ENCODE results near the gene TRNAU1AP. TPM values are rescaled to one million over a fixed set of nuclear protein-coding genes. Genes with fewer than 3 reads are reported as not detected.

The TRNAU1AP gene
- total and polyA plus RNA-seq, 2 of the 13 experiments (the other 11 are each of a cell fraction or from before 2014, with no cell fraction given), result 29.0 to 42.9 TPM

DNA sequence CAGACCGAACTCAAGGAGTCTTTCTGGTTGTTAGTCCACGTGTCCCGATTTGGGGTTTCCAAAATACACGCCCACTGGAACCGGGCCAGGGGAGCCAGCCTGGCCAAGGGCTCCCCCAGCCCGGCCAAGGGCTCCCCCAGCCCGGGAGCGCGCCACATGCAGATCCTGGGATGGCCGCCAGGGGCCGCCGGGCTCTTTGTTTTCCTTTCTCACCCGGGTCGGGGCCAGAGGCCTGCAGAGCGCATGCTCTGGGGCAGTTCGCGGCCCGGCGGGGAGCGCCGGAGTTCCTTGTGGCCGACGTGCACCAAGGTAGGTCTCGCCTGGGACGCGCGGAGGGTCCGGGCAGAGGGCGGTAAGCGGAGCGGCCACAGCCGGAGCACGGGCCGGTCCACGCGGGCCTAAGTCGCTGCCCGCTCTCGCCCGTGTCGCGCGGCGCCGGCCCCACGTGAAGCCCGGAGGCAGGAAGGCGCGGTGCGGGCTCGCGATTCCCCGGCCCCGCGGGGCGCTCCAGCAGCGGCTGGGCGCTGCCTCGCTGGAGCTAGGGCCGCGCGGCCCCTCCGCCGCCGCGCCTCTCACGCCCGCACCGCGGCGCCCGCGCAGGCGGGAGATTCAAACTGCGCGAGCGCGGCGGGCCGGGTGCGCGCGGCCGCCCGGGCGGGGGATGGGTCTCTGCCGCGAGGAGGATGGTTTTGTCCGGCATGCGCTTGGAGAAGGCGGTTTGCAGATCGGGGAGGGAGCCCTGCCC lies 34.7 kb upstream of the TRNAU1AP start (continued):
- TF ChIP-seq TCF7L2 (IDR thresholded peaks at IDR 0.05; ENCODE audit: low read depth, low read length), result no peak
- TF ChIP-seq ZNF556 (CRISPR knock-in tag; IDR thresholded peaks at IDR 0.05; ENCODE audit: borderline replicate concordance), result no peak
- no peak for TF ChIP-seq ZNF484 (CRISPR knock-in tag; IDR thresholded peaks at IDR 0.05; ENCODE audit: borderline replicate concordance, low read depth)
- no peak for TF ChIP-seq CAMTA2 (CRISPR knock-in tag; IDR thresholded peaks at IDR 0.05; ENCODE audit: borderline replicate concordance)
- 0 out of 2 replicates have a peak, but pooled peaks have one; percentile 65 for TF ChIP-seq NCOA1 (CRISPR knock-in tag; IDR thresholded peaks at IDR 0.05)
- peak; percentile 75 for TF ChIP-seq MAX (IDR thresholded peaks at IDR 0.05)
- TF ChIP-seq ZBTB14 (CRISPR knock-in tag; IDR thresholded peaks at IDR 0.05), result peak; percentile 85
- 0 out of 2 replicates have a peak, but pooled peaks have one; percentile 17 for TF ChIP-seq KMT2A (CRISPR knock-in tag; IDR thresholded peaks at IDR 0.05)
- peak; percentile 68 for TF ChIP-seq SALL1 (CRISPR knock-in tag; IDR thresholded peaks at IDR 0.05)
- peak; percentile 57; the same call in 1 of the 2 replicates for TF ChIP-seq ZNF546 (CRISPR knock-in tag; conservative IDR thresholded peaks at IDR 0.05)
- TF ChIP-seq ZSCAN25 (CRISPR knock-in tag; IDR thresholded peaks at IDR 0.05), result peak; percentile 5; the same call in 1 of the 2 replicates
- peak; percentile 52 for TF ChIP-seq PRMT3 (CRISPR knock-in tag; IDR thresholded peaks at IDR 0.05; ENCODE audit: borderline replicate concordance, low read depth)
- TF ChIP-seq GPN1 (CRISPR knock-in tag; IDR thresholded peaks at IDR 0.05; ENCODE audit: borderline replicate concordance), result no peak
- peak; percentile 73; the same call in 1 of the 2 replicates for TF ChIP-seq ZNF788 (CRISPR knock-in tag; IDR thresholded peaks at IDR 0.05; ENCODE audit: borderline replicate concordance)
- TF ChIP-seq ZNF564 (CRISPR knock-in tag; IDR thresholded peaks at IDR 0.05), result 0 out of 2 replicates have a peak, but pooled peaks have one; percentile 31
- TF ChIP-seq ZNF770 (CRISPR knock-in tag; IDR thresholded peaks at IDR 0.05), result 0 out of 2 replicates have a peak, but pooled peaks have one; percentile 5
- 0 out of 2 replicates have a peak, but pooled peaks have one; percentile 23 for TF ChIP-seq ZNF414 (CRISPR knock-in tag; IDR thresholded peaks at IDR 0.05)
- TF ChIP-seq ELF1 (CRISPR knock-in tag; IDR thresholded peaks at IDR 0.05), result peak; percentile 60
- TF ChIP-seq MAZ (IDR thresholded peaks at IDR 0.05; ENCODE audit: borderline replicate concordance, low read depth, low read length), result no peak; the same call in 1 of the 2 replicates
- peak; percentile 68 for TF ChIP-seq MAZ (CRISPR knock-in tag; IDR thresholded peaks at IDR 0.05; ENCODE audit: low read depth)
- no peak for TF ChIP-seq NONO (IDR thresholded peaks at IDR 0.05)
- peak; percentile 47; the same call in 1 of the 2 replicates for TF ChIP-seq NONO (CRISPR knock-in tag; conservative IDR thresholded peaks at IDR 0.05)
- TF ChIP-seq ESRRA (CRISPR knock-in tag; IDR thresholded peaks at IDR 0.05; ENCODE audit: low read depth), result peak; percentile 35; the same call in 1 of the 2 replicates
- no peak for TF ChIP-seq ZFP36 (IDR thresholded peaks at IDR 0.05; ENCODE audit: borderline replicate concordance, low read depth, low read length, partially characterized antibody)
